Right lobe of liver (tissue), 4 donors: Measurements from ENCODE around the gene NUCKS1.

Experiments used
- CTCF ChIP-seq, 4 donors: fragments of 200-600 bp in 3 of 4; fragments of 450-650 bp in 1 of 4; IDR thresholded peaks; one replicate each; pipeline versions ENCODE4 v1.5.1 to v1.8.0; 2016 to 2022; ENCODE audit warnings: antibody characterized with exemption in 4 of 4, mild to moderate bottlenecking in 2 of 4
- POLR2A ChIP-seq: fragments of 450-650 bp; IDR thresholded peaks from one replicate; pipeline ENCODE4 v1.6.1; 2017; ENCODE audit warnings: antibody characterized with exemption, mild to moderate bottlenecking
- donor health status: DM: no; HTN: no; CAD: no.
- donor health status: DM: no; HTN: no; CAD: no.
- donor health status: DM: no; HTN: yes; CAD: no.

- TF ChIP-seq CTCF (IDR thresholded peaks at IDR 0.05), result no peak
- no peak for TF ChIP-seq POLR2A
Observed at GRCh38 chr1:205710201-205711062, 39.5 kb downstream of the NUCKS1 start.
